ENCODE measurements around the gene ST6GALNAC6.

ST6GALNAC6 gene

GRCh38 chr9:127930231-127931091 is 31.1 kb upstream of the ST6GALNAC6 start, which contains the start of gene PIP5KL1:
PIP5KL1 (minus strand) TSS chr9:127930777; CDS start chr9:127930752, 25 bp downstream.
- no peaks in the 10 kb centered on the region for H3K36me3 ChIP-seq (ENCODE audit: low read depth)
- peak within 1 kb of the TSS; percentile 54 for H3K4me3 ChIP-seq (ENCODE audit: severe bottlenecking)
- H3K4me1 ChIP-seq (ENCODE audit: insufficient read depth, poor library complexity, severe bottlenecking), result peaks cover 17% of the 10 kb centered on the region
- H3K27me3 ChIP-seq (ENCODE audit: insufficient read depth, poor library complexity, severe bottlenecking), result no peaks in the 10 kb centered on the region
- no peak for TF ChIP-seq CTCF (IDR thresholded peaks at IDR 0.05; ENCODE audit: poor library complexity, severe bottlenecking)
- peak; percentile 77 for ATAC-seq (ENCODE audit: low read depth)
- H3K9me3 ChIP-seq (ENCODE audit: severe bottlenecking), result no peaks in the 10 kb centered on the region
- peak within 1 kb of the TSS; percentile 17 for H3K27ac ChIP-seq (ENCODE audit: poor library complexity, severe bottlenecking)
- DNase-seq (ENCODE audit: low spot score), result peak; percentile 89

GRCh38 chr9:127929625-127929979 is 30.2 kb upstream of the ST6GALNAC6 start:
- Histone ChIP-seq H3K4me1 (ENCODE audit: insufficient read depth, poor library complexity, severe bottlenecking) (peaks cover 17% of the 10 kb centered on the region), H3K36me3 (ENCODE audit: low read depth) (no peaks in the 10 kb centered on the region), H3K27me3 (ENCODE audit: insufficient read depth, poor library complexity, severe bottlenecking) (no peaks in the 10 kb centered on the region), H3K4me3 (ENCODE audit: severe bottlenecking) (no peak overlapping the region), H3K9me3 (ENCODE audit: severe bottlenecking) (no peaks in the 10 kb centered on the region), H3K27ac (ENCODE audit: poor library complexity, severe bottlenecking) (no peak overlapping the region)
- DNase-seq (ENCODE audit: low spot score) (no peak), ATAC-seq (ENCODE audit: low read depth) (no peak)
- TF ChIP-seq CTCF (IDR thresholded peaks at IDR 0.05; ENCODE audit: poor library complexity, severe bottlenecking), result no peak

GRCh38 chr9:127928676-127929624 is 29.5 kb upstream of the ST6GALNAC6 start:
- Histone ChIP-seq H3K9me3 (ENCODE audit: severe bottlenecking) (no peaks in the 10 kb centered on the region), H3K36me3 (ENCODE audit: low read depth) (no peaks in the 10 kb centered on the region), H3K4me1 (ENCODE audit: insufficient read depth, poor library complexity, severe bottlenecking) (peaks cover 18% of the 10 kb centered on the region), H3K27ac (ENCODE audit: poor library complexity, severe bottlenecking) (no peak overlapping the region), H3K4me3 (ENCODE audit: severe bottlenecking) (no peak overlapping the region), H3K27me3 (ENCODE audit: insufficient read depth, poor library complexity, severe bottlenecking) (no peaks in the 10 kb centered on the region)
- no peak for TF ChIP-seq CTCF (IDR thresholded peaks at IDR 0.05; ENCODE audit: poor library complexity, severe bottlenecking)
- DNase-seq (ENCODE audit: low spot score) (no peak), ATAC-seq (ENCODE audit: low read depth) (no peak)

- Histone ChIP-seq H3K27me3 (ENCODE audit: insufficient read depth, poor library complexity, severe bottlenecking) (no peaks in the 10 kb centered on the region), H3K4me1 (ENCODE audit: insufficient read depth, poor library complexity, severe bottlenecking) (peaks cover 25% of the 10 kb centered on the region), H3K9me3 (ENCODE audit: severe bottlenecking) (no peaks in the 10 kb centered on the region), H3K27ac (ENCODE audit: poor library complexity, severe bottlenecking) (no peak overlapping the region), H3K4me3 (ENCODE audit: severe bottlenecking) (peak overlapping the region; percentile 67), H3K36me3 (ENCODE audit: low read depth) (no peaks in the 10 kb centered on the region)
- DNase-seq (ENCODE audit: low spot score) (no peak), ATAC-seq (ENCODE audit: low read depth) (no peak)
- TF ChIP-seq CTCF (IDR thresholded peaks at IDR 0.05; ENCODE audit: poor library complexity, severe bottlenecking), result no peak
Measured at GRCh38 chr9:127927988-127928675, 28.7 kb upstream of the ST6GALNAC6 start.
